GM23338 (cell line): Measurements from ENCODE around the gene CTNND2.

Source experiments
- CREB1 ChIP-seq: fragments of 250-450 bp; sonication (Bioruptor Pico); IDR thresholded peaks from 2 replicates; pipeline ENCODE4 v1.5.0; 2020; ENCODE audit warnings: low read depth, mild to moderate bottlenecking, moderate library complexity
- EZH2 ChIP-seq: fragments of 200-600 bp; sonication (generic); IDR thresholded peaks from one replicate; pipeline ENCODE4 v1.8.0; 2017; ENCODE audit warnings: antibody characterized with exemption, mild to moderate bottlenecking, low read depth; ENCODE audit not compliant: unreplicated experiment
- EZH2phosphoT487 ChIP-seq: fragments of 200-600 bp; sonication (generic); IDR thresholded peaks from one replicate; pipeline ENCODE4 v1.8.1; 2018; ENCODE audit warnings: antibody characterized with exemption; ENCODE audit not compliant: unreplicated experiment
- JUNB ChIP-seq: IDR thresholded peaks from one replicate; pipeline ENCODE4 v1.6.1; 2016; ENCODE audit warnings: antibody characterized with exemption; ENCODE audit not compliant: unreplicated experiment
- NANOG ChIP-seq: IDR thresholded peaks from 2 replicates; pipeline ENCODE4 v1.6.1; 2016; ENCODE audit warnings: antibody characterized with exemption, borderline replicate concordance
- POLR2AphosphoS5 ChIP-seq: IDR thresholded peaks from 2 replicates; pipeline ENCODE4 v1.6.1; 2016; ENCODE audit warnings: antibody characterized with exemption, low read depth
- STAT1 ChIP-seq: IDR thresholded peaks from one replicate; pipeline ENCODE4 v1.6.1; 2016; ENCODE audit warnings: antibody characterized with exemption; ENCODE audit not compliant: unreplicated experiment
- ZNF114 ChIP-seq: fragments of 250-450 bp; sonication (Bioruptor Pico); IDR thresholded peaks from 2 replicates; pipeline ENCODE4 v1.5.0; 2020; ENCODE audit warnings: mild to moderate bottlenecking, moderate library complexity
- ZNF331 ChIP-seq: fragments of 250-450 bp; sonication (Bioruptor Pico); IDR thresholded peaks from 2 replicates; pipeline ENCODE4 v1.5.0; 2020; ENCODE audit warnings: low read depth, mild to moderate bottlenecking, moderate library complexity
- TF ChIP-seq, protein P1 (sequence below), 2 experiments: fragments of 200-600 bp in 1 of 2; sonication (generic) in 1 of 2; conservative IDR thresholded peaks; 2 replicates each; pipeline versions ENCODE4 v1.5.1 to v1.6.1; 2016 to 2017; ENCODE audit warnings: antibody characterized with exemption in 2 of 2, low read depth in 2 of 2, mild to moderate bottlenecking in 2 of 2, moderate library complexity in 1 of 2
- TF ChIP-seq, protein P2 (sequence below): IDR thresholded peaks from 2 replicates; pipeline ENCODE4 v1.6.1; 2016; ENCODE audit warnings: antibody characterized with exemption
- TF ChIP-seq, protein P3 (sequence below): IDR thresholded peaks from one replicate; pipeline ENCODE4 v1.6.1; 2018; ENCODE audit warnings: antibody characterized with exemption; ENCODE audit not compliant: unreplicated experiment
- TF ChIP-seq, protein P4 (sequence below): fragments of 250-450 bp; sonication (Bioruptor Pico); IDR thresholded peaks from 2 replicates; pipeline ENCODE4 v1.5.0; 2020; ENCODE audit warnings: mild to moderate bottlenecking, moderate library complexity

DNA sequence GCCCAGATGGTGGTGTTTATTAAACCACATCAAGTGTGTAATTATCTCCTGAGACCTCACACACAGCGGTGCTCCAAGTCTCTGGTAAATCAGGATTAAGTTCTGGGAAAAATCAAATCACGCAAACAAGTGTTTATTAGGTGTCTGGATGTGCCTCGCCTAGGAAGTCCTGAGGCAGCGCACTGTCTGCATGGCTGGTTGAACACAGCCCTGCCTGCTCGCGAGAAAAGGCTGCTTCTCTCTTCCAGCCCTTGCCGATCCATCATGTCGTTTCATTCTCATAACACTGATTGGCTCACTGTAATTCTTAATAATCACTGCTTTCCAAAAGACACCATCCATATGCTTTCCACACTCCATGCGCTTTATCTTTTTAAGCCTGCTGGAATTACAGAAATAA is 913.6 kb downstream of the CTNND2 start:
- TF ChIP-seq, protein P1, sequence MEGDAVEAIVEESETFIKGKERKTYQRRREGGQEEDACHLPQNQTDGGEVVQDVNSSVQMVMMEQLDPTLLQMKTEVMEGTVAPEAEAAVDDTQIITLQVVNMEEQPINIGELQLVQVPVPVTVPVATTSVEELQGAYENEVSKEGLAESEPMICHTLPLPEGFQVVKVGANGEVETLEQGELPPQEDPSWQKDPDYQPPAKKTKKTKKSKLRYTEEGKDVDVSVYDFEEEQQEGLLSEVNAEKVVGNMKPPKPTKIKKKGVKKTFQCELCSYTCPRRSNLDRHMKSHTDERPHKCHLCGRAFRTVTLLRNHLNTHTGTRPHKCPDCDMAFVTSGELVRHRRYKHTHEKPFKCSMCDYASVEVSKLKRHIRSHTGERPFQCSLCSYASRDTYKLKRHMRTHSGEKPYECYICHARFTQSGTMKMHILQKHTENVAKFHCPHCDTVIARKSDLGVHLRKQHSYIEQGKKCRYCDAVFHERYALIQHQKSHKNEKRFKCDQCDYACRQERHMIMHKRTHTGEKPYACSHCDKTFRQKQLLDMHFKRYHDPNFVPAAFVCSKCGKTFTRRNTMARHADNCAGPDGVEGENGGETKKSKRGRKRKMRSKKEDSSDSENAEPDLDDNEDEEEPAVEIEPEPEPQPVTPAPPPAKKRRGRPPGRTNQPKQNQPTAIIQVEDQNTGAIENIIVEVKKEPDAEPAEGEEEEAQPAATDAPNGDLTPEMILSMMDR (conservative IDR thresholded peaks at IDR 0.05; ENCODE audit: low read depth in 2 of 2) = no peak
- TF ChIP-seq, protein P2, sequence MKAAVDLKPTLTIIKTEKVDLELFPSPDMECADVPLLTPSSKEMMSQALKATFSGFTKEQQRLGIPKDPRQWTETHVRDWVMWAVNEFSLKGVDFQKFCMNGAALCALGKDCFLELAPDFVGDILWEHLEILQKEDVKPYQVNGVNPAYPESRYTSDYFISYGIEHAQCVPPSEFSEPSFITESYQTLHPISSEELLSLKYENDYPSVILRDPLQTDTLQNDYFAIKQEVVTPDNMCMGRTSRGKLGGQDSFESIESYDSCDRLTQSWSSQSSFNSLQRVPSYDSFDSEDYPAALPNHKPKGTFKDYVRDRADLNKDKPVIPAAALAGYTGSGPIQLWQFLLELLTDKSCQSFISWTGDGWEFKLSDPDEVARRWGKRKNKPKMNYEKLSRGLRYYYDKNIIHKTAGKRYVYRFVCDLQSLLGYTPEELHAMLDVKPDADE = no peak
- TF ChIP-seq STAT1 = no peak
- TF ChIP-seq JUNB = no peak
- TF ChIP-seq CREB1 = no peak
- TF ChIP-seq, protein P3, sequence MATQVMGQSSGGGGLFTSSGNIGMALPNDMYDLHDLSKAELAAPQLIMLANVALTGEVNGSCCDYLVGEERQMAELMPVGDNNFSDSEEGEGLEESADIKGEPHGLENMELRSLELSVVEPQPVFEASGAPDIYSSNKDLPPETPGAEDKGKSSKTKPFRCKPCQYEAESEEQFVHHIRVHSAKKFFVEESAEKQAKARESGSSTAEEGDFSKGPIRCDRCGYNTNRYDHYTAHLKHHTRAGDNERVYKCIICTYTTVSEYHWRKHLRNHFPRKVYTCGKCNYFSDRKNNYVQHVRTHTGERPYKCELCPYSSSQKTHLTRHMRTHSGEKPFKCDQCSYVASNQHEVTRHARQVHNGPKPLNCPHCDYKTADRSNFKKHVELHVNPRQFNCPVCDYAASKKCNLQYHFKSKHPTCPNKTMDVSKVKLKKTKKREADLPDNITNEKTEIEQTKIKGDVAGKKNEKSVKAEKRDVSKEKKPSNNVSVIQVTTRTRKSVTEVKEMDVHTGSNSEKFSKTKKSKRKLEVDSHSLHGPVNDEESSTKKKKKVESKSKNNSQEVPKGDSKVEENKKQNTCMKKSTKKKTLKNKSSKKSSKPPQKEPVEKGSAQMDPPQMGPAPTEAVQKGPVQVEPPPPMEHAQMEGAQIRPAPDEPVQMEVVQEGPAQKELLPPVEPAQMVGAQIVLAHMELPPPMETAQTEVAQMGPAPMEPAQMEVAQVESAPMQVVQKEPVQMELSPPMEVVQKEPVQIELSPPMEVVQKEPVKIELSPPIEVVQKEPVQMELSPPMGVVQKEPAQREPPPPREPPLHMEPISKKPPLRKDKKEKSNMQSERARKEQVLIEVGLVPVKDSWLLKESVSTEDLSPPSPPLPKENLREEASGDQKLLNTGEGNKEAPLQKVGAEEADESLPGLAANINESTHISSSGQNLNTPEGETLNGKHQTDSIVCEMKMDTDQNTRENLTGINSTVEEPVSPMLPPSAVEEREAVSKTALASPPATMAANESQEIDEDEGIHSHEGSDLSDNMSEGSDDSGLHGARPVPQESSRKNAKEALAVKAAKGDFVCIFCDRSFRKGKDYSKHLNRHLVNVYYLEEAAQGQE = no peak
- TF ChIP-seq EZH2 = no peak
- no peak for TF ChIP-seq EZH2phosphoT487
- no peak for TF ChIP-seq ZNF114 (CRISPR knock-in tag)
- TF ChIP-seq POLR2AphosphoS5 = no peak
- TF ChIP-seq, protein P4, sequence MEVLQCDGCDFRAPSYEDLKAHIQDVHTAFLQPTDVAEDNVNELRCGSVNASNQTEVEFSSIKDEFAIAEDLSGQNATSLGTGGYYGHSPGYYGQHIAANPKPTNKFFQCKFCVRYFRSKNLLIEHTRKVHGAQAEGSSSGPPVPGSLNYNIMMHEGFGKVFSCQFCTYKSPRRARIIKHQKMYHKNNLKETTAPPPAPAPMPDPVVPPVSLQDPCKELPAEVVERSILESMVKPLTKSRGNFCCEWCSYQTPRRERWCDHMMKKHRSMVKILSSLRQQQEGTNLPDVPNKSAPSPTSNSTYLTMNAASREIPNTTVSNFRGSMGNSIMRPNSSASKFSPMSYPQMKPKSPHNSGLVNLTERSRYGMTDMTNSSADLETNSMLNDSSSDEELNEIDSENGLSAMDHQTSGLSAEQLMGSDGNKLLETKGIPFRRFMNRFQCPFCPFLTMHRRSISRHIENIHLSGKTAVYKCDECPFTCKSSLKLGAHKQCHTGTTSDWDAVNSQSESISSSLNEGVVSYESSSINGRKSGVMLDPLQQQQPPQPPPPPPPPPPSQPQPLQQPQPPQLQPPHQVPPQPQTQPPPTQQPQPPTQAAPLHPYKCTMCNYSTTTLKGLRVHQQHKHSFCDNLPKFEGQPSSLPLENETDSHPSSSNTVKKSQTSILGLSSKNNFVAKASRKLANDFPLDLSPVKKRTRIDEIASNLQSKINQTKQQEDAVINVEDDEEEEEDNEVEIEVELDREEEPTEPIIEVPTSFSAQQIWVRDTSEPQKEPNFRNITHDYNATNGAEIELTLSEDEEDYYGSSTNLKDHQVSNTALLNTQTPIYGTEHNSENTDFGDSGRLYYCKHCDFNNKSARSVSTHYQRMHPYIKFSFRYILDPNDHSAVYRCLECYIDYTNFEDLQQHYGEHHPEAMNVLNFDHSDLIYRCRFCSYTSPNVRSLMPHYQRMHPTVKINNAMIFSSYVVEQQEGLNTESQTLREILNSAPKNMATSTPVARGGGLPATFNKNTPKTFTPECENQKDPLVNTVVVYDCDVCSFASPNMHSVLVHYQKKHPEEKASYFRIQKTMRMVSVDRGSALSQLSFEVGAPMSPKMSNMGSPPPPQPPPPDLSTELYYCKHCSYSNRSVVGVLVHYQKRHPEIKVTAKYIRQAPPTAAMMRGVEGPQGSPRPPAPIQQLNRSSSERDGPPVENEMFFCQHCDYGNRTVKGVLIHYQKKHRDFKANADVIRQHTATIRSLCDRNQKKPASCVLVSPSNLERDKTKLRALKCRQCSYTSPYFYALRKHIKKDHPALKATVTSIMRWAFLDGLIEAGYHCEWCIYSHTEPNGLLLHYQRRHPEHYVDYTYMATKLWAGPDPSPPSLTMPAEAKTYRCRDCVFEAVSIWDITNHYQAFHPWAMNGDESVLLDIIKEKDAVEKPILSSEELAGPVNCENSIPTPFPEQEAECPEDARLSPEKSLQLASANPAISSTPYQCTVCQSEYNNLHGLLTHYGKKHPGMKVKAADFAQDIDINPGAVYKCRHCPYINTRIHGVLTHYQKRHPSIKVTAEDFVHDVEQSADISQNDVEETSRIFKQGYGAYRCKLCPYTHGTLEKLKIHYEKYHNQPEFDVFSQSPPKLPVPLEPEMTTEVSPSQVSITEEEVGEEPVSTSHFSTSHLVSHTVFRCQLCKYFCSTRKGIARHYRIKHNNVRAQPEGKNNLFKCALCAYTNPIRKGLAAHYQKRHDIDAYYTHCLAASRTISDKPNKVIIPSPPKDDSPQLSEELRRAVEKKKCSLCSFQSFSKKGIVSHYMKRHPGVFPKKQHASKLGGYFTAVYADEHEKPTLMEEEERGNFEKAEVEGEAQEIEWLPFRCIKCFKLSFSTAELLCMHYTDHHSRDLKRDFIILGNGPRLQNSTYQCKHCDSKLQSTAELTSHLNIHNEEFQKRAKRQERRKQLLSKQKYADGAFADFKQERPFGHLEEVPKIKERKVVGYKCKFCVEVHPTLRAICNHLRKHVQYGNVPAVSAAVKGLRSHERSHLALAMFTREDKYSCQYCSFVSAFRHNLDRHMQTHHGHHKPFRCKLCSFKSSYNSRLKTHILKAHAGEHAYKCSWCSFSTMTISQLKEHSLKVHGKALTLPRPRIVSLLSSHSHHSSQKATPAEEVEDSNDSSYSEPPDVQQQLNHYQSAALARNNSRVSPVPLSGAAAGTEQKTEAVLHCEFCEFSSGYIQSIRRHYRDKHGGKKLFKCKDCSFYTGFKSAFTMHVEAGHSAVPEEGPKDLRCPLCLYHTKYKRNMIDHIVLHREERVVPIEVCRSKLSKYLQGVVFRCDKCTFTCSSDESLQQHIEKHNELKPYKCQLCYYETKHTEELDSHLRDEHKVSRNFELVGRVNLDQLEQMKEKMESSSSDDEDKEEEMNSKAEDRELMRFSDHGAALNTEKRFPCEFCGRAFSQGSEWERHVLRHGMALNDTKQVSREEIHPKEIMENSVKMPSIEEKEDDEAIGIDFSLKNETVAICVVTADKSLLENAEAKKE (CRISPR knock-in tag) = no peak
- TF ChIP-seq ZNF331 (CRISPR knock-in tag) = no peak
- no peak for TF ChIP-seq NANOG
